Nucleus accumbens (tissue), 56 donors: ENCODE data around the gene CFAP53.
"Not testable (repeated sequence)": the region's sequence is repeated elsewhere in the genome, so short reads cannot be mapped to it uniquely, and the experiment has no call there.

Source experiments
- DNase-seq, 56 donors: peaks; one replicate each; lab custom pipeline; 2025; lab: John Stamatoyannopoulos, UW

The CFAP53 gene

GRCh38 chr18:50274941-50275340, 8.6 kb upstream of the CFAP53 start:
- no peak for DNase-seq

- no peak for DNase-seq
These were observed 7.7 kb upstream of the CFAP53 start for GRCh38 chr18:50274044-50274442.

GRCh38 chr18:50273203-50274043, 7.1 kb upstream of the CFAP53 start:
- no peak for DNase-seq

GRCh38 chr18:50272568-50272967, 6.3 kb upstream of the CFAP53 start:
- no peak for DNase-seq

GRCh38 chr18:50268022-50268747, 1.9 kb upstream of the CFAP53 start:
- DNase-seq = peak in 40 of 56 donors; percentile 14 to 81 (median 36)

GRCh38 chr18:50262977-50263376, 3.3 kb downstream of the CFAP53 start:
- DNase-seq = no peak

- no peak for DNase-seq
These were observed 15.4 kb downstream of the CFAP53 start for GRCh38 chr18:50250935-50251334.

GRCh38 chr18:50249576-50249975, 16.7 kb downstream of the CFAP53 start:
- DNase-seq = no peak

GRCh38 chr18:50247561-50247960, 18.7 kb downstream of the CFAP53 start:
- DNase-seq = no peak

GRCh38 chr18:50241768-50242167, 24.5 kb downstream of the CFAP53 start:
- not testable (repeated sequence) for DNase-seq

- peak in 20 of 56 donors; percentile 1 to 73 (median 40) for DNase-seq
These were observed 26.2 kb downstream of the CFAP53 start for GRCh38 chr18:50240080-50240563.

GRCh38 chr18:50232419-50232818, 33.9 kb downstream of the CFAP53 start:
- no peak for DNase-seq

GRCh38 chr18:50231621-50232020, 34.7 kb downstream of the CFAP53 start:
- no peak for DNase-seq

GRCh38 chr18:50220249-50220648, 46.0 kb downstream of the CFAP53 start:
- DNase-seq = not testable (repeated sequence)

GRCh38 chr18:50218432-50219197, 47.7 kb downstream of the CFAP53 start:
- no peak for DNase-seq

GRCh38 chr18:50209311-50209710, 57.0 kb downstream of the CFAP53 start:
- no peak for DNase-seq

GRCh38 chr18:50207722-50208121, 58.6 kb downstream of the CFAP53 start:
- DNase-seq = no peak

GRCh38 chr18:50203801-50204604, 62.3 kb downstream of the CFAP53 start:
- peak in 38 of 56 donors; percentile 1 to 71 (median 30) for DNase-seq

- DNase-seq = no peak
These were observed 64.7 kb downstream of the CFAP53 start for GRCh38 chr18:50201476-50202018.

GRCh38 chr18:50199921-50200320, 66.4 kb downstream of the CFAP53 start:
- no peak for DNase-seq
